Hepatocyte (in vitro differentiated cells): Measurements from ENCODE around the gene DNAAF3.

Experiments
- CTCF ChIP-seq: fragments of 200-600 bp; sonication (generic); IDR thresholded peaks from 2 replicates; pipeline ENCODE4 v1.5.1; 2016; ENCODE audit warnings: antibody characterized with exemption, mild to moderate bottlenecking; ENCODE audit not compliant: poor library complexity
- EZH2 ChIP-seq: fragments of 200-600 bp; sonication (generic); IDR thresholded peaks from 2 replicates; pipeline ENCODE4 v1.6.1; 2016; ENCODE audit warnings: antibody characterized with exemption, mild to moderate bottlenecking, borderline replicate concordance

GRCh38 chr19:55160986-55161365 is 5.4 kb downstream of the DNAAF3 start:
- no peak for TF ChIP-seq CTCF
- TF ChIP-seq EZH2: no peak
